HG03558 (cell line): ENCODE measurements around the gene HGS.

Source experiments
- ATAC-seq: cut with Tn5 transposase; IDR thresholded peaks from one replicate; pipeline ENCODE4 v1.9.1; 2021; ENCODE audit warnings: moderate number of reproducible peaks; ENCODE audit not compliant: unreplicated experiment; ENCODE audit errors: extremely low read depth

The HGS gene

DNA sequence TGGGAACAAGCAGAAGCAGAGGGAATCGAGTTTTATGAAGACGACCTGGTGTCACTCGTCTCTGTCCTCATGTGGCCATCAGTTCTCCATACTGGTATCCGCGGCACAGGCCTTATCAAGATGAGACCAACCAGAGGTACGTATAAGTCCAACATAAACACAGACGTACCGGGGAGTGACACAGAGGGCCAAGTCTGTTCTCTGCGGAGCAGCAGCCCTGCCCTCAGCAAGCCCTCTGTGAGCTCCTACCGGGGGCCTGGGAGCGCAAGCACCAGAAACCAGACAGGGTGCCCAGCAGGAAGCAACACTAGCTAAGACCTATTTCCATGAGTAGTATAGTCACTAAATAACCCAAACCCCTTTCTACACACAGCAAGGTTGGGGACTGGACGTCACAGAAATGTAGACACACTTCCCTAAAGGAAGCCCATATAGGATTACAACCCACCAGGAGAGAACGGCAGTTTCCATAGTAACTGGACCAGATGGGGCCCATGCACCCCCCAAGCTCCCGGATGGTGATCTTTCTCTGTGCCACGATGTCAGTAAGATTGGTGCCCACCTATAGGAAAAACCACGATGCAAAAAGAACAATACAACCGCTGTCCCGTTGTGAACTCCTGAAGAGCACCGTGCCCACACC is 1.1 kb upstream of the HGS start:
- no peak for ATAC-seq

DNA sequence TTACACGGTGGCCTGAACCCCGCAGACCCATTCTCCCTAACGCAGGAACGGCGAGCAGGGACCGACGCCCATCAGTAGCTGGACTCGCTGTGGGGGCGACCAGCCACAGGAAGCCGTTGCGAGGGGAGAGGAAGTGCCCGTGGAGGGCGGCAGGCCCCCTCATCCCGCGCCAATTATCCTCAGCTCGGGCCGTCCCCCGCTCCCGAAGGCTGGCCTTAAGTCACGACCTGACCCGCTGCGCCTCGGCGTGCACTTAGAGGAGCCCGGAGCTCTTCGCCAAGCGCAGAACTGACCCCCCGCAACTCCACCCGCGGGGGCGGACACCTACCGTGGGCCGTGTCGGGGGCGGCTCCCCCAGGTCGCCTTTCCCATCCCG is 615 bp upstream of the HGS start:
- ATAC-seq, result peak; percentile 5

DNA sequence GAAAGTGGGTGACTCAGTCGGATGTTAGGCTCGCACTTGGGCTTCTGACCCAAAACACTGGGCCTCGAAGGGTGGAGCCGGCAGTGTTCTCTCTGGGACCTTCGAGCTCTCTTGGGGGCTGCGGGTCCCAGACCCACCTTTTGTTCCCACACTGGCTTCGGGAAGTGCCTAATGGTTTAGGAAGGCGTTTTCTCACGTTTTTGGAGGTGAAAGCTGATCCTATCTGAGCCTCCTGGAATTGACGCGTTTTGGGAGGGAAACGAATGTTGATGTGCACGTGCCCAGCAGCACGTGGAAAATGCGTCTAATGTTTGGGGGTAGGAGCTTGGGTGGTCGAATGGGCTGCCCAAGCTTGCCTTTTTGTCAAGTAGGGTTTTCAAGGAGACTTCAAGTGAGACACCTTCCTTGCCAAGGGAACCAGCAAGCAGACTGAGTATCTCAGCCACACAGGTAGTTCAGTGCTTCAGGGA is 666 bp downstream of the HGS start:
- ATAC-seq, result no peak

DNA sequence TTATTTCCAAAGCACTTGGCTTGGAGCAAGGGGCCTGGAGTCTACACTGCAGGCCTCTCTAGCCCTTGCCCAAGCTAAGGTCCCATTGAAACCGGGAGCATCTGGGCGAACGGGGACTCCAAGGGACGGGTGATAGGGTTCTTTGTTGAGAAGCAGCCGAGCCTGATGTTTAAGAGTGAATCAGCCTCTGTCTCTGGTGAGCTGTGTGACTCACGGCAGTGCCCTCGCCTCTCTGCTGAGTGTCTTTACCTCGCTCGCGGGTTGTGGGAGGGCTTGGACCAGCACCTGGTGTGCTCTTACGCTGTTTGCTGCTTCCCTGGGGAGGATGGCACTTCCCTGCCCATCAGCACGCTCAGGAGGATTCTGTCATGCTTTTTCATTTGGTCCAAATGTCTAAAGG is 1.3 kb downstream of the HGS start:
- ATAC-seq, result no peak

DNA sequence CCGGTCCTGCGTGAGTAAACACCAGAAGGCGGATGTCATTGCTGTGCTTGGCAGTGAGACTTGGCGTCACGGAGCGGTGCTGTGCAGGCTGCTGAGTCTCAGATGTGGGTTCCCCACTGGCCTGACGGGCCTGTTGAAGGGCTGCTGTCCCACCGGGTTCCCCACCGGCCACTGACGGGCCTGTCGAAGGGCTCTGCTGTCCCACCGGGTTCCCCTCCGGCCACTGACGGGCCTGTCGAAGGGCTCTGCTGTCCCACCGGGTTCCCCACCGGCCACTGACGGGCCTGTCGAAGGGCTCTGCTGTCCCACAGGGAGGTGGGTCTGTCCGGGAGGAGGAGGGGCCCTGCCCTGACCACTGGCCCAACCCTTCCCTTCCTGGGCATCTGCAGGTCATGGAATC is 2.8 kb downstream of the HGS start:
- no peak for ATAC-seq

DNA sequence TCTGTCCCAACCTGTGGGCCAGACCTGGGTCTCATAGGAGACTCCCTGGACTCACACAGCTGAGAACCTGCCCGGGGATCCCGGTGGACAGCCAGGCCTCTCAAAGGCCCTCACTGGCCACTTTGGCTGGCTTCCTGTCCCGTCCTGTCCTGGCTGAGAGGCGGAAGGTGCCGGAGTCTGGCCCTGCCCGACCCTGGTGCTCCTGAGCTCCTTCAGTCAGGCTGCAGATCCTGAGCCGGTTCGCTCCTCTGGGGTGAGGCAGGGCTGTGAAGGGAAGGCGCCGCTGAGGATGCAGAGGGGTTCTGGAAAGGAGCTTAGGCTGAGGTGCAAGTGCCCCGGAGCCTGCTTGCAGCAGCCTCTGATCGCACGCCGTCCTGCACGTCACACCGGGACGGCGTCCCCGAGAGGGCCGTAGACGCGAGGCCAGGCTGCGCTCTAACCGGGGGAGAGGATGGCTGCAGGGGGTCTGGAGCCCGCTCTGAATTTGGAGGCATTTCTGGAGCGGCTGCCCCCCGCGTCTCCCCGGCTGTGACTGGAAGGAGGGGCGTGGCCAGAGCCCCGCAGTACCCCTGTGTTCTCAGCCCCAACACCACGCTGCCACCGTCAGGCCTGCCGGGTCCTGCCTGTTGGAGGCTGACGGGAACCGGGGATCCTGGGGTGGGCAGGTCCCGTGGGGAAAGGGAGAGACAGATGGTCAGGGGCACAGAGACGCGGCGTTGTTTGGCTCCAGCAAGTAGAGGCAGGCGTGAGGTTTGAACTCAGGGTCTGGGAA is 4.1 kb downstream of the HGS start:
- ATAC-seq, result no peak

DNA sequence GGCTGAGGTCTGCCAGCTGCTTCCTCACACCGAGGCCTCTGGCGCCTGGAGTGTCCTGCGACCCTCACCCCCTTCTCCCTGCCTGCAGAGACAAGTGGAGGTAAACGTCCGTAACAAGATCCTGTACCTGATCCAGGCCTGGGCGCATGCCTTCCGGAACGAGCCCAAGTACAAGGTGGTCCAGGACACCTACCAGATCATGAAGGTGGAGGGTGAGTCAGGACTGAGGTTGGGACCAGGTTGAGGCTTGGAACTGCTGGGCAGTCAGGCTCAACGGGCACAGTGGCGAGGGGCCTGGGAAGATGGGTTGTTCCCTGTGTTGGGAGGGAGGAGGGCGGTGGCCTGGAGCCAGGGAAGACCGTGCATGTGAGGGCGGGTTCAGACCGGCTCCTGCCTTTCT is 4.8 kb downstream of the HGS start:
- no peak for ATAC-seq

DNA sequence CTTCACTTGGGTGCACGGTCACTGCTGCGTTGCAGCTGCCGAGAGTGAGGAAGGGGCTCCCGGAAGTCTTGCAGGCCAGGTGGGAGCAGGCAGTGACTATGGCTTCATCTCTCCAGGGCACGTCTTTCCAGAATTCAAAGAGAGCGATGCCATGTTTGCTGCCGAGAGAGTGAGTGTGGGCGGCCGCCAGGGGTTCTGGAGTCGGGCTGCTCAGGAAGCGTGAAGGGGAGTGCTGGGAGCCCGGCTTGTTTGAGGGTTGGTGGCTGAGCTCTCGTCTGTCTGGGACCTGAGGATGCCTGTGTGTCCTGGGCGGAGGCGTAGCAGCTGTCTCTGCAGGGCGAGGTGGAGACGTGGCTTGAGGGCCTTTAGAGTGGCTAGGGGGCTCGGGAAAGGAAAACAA is 6.3 kb downstream of the HGS start:
- no peak for ATAC-seq

DNA sequence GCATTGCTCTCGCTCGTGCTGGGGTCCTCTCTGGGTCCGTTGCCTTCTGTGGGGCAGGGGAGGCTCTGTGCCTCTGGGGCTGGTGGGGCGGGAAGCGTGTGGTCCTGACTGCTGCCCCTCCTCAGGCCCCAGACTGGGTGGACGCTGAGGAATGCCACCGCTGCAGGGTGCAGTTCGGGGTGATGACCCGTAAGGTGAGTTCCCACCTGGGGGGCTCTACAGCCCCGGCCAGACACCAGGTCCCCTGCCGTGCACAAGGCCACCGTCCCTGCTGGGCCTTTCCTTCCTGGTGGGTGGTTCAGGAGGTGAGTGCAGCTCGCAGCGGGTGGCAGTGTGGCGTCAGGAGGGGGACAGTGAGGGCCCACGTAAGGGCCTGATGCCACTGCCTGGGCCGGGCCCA is 6.7 kb downstream of the HGS start:
- no peak for ATAC-seq

DNA sequence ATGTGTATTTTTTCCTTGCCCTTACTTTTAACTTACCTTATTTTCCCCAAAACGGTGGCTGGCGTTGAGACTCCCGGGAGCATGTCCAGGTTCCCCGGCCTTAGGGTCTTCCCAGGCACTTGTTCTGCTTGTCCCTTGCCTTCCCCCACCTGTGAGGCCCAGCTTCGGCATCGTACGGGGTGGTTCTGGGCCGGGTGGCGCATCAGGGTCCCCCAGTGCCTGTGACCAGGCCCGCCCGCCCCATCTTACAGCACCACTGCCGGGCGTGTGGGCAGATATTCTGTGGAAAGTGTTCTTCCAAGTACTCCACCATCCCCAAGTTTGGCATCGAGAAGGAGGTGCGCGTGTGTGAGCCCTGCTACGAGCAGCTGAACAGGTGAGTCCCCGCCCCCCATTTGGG is 7.4 kb downstream of the HGS start:
- ATAC-seq, result no peak

DNA sequence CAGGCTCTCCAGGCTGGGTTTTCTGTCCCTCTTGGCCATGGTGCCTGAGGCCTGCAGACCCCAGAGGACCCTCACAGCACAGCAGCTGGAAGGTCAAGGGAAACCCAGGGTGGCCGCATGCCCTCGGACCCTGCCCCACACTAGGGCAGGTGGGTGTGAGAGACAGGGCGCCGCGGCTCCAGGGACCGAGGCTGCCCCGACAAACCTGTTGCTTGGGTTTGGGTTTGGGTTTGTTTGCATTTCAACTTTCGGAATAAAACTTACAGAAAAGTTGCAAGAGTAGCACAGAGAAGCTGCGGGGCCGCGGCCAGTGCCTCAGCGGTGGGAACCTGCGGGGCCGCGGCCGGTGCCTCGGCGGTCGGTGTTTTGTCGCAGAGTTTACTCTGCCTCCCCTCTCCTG is 7.8 kb downstream of the HGS start:
- no peak for ATAC-seq

DNA sequence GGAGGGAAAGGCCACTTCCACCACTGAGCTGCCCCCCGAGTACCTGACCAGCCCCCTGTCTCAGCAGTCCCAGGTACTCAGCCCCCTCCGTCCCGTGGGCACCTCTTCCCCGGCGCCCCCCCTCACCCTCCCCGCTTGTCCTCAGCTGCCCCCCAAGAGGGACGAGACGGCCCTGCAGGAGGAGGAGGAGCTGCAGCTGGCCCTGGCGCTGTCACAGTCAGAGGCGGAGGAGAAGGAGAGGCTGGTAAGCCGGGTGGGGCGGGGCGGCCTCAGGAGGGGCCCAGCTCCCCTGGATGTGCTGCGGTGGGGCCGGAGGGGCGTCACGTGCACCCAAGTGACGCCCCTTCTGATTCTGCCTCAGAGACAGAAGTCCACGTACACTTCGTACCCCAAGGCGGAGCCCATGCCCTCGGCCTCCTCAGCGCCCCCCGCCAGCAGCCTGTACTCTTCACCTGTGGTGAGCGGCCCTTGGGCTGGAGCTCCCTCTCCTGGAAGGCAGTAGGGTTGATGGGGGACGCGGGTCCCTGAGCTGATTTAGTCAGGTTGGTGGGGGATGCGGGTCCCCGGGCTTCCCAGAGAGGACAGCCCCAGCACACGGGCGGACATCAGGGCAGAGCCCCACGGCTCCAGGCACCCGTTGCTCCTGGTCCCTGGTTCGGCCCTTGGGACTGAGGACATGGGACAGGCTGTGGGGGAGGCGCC is 9.8 kb downstream of the HGS start:
- ATAC-seq, result no peak

DNA sequence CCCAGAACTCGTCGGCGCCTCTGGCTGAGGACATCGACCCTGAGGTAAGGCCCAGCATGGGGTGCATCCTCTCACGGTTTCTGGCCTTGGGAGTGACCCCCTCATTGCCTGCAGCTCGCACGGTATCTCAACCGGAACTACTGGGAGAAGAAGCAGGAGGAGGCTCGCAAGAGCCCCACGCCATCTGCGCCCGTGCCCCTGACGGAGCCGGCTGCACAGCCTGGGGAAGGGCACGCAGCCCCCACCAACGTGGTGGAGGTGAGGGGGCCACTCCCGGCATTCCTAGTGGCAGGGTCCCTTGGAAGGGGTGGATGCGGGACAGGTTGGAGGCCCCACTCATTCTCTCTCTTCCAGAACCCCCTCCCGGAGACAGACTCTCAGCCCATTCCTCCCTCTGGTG is 11.0 kb downstream of the HGS start:
- ATAC-seq, result no peak

DNA sequence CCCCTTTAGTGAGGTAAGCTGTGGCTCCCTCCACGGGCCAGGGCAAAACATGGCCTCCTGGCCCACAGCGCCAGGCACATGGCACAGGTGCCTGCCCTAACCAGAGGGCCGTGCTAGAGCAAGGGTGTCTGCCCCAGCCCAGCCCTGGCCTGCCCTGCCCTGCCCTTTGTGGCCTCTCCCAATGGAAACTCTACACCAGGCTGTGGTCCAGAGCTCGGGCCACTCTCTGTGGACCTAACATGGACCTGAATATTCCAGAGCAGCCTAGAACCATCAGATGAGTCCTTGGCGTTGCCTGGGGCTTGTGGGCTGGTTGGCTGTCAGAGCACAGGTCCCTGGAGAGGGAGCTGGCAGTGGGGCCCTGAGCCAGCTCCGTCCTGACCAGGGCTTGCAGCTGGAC is 11.4 kb downstream of the HGS start:
- ATAC-seq, result no peak

DNA sequence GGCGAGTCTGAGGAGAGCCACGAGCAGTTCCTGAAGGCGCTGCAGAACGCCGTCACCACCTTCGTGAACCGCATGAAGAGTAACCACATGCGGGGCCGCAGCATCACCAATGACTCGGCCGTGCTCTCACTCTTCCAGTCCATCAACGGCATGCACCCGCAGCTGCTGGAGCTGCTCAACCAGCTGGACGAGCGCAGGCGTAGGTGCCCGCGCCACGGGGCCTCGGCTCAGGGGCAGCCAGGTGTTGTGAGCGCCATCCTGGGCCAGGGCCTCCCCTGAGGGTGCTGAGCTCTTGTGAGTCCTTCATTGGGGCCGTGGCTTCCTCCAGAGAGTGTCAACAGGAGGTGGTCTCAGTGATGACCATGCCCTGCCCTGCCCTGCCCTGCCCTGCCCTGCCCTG is 12.0 kb downstream of the HGS start:
- ATAC-seq, result no peak

DNA sequence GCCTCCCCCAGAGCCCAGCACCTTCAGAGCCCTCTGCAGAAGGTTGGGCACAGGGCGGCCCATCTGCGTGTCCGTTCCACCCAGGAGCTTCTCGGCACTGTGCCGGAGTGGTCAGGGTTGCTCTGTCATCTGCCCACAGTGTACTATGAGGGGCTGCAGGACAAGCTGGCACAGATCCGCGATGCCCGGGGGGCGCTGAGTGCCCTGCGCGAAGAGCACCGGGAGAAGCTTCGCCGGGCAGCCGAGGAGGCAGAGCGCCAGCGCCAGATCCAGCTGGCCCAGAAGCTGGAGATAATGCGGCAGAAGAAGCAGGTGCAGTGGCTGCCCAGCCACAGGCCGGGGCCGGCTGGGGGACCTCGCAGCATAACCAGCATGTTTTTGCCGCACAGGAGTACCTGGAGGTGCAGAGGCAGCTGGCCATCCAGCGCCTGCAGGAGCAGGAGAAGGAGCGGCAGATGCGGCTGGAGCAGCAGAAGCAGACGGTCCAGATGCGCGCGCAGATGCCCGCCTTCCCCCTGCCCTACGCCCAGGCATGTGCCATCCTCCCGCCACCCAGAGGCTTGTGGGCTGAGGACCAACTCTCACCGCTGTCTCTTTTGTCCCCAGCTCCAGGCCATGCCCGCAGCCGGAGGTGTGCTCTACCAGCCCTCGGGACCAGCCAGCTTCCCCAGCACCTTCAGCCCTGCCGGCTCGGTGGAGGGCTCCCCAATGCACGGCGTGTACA is 12.6 kb downstream of the HGS start:
- ATAC-seq, result no peak

DNA sequence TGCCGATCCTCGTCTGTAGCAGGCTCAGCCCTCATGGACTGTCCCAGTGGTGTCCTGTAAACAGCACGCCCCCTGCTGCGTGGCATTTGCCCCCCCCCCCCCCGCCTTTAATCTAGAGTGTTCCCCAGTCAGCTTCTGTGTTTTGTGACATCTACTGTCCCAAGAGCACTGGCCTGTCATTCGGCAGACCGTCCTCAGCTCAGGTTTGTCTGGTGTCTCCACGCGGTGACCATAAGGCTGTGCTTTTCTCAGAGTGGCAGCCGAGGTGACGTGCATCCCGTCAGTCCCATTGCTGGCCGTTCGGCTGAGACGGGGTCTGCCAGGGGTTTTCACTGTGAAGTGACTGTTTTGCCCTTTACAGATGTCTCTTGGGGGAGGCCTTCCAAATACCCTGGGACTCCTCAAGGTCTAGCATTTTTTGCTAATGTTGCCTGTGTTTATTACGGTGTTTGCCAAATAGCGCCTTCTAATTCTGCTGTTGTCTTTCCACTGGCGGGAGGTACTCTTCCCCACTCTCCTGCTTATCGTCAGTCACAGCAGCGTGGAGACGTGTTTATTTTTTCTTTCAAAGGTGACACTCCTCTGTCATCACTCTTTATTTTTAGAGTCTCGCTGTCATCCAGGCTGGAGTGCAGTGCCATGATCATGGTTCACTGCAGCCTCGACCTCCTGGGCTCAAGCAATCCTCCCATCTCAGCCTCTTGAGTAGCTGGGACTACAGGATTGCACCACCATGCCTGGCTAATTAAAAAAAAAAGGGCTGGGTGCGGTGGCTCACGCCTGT is 13.6 kb downstream of the HGS start:
- ATAC-seq, result no peak

DNA sequence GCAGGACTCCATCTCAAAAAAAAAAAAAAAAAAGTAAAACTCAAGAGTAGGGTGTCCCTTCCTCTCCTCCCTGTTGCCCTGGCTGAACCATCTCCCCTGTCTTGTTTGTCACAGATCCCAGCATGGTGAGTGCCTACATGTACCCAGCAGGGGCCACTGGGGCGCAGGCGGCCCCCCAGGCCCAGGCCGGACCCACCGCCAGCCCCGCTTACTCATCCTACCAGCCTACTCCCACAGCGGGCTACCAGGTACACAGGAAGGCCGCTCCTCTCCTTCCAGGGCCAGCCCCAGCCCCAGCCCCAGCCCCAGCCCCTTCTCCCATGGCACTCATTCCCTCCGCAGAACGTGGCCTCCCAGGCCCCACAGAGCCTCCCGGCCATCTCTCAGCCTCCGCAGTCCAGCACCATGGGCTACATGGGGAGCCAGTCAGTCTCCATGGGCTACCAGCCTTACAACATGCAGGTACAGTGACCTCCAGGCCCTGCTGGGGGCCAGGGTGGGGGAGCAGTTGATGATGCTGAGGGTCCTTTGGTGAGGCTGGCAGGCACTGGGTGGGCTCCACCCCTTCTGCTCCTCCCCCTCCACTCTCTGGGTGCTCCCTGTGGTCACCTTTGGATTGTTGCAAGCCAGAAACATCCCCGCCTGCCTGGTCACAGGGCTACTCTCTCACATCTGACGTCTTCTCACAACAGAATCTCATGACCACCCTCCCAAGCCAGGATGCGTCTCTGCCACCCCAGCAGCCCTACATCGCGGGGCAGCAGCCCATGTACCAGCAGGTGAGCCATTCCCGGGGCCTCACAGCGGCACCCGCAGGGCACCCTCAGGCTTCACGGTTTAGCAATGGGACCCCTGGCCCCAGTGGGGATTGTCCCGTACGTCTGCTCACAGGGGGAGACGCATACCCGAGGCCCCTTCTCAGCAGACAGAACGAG is 16.8 kb downstream of the HGS start:
- ATAC-seq, result no peak
